ENCODE data around the gene ITK. TPM values are rescaled to one million over a fixed set of nuclear protein-coding genes. Genes with fewer than 3 reads are reported as not detected.

ITK gene
- total RNA-seq, 1 donor from 2014 or later = not detected

DNA sequence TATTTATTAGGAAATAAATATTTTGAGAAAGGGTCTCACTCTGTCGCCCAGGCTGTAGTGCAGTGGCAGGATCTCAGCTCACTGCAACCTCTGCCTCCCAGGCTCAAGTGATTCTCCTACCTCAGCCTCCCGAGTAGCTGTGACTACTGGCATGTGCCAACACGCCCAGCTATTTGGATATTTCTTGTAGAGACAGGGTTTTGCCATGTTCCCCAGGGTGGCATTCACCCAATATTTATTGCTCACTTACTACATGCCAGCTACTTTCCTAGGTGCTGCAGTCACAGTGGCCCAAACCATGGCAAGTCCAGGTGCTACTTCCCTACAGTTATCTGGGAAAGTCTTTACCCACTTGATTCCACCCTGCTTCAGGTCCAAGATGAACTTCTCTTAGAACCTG is 29.6 kb upstream of the ITK start:
- Mint-ChIP-seq H3K36me3 (no peaks in the 10 kb centered on the region), H3K27ac (no peak overlapping the region), H3K27me3 (ENCODE audit: insufficient read depth, low read depth) (peaks cover 4% of the 10 kb centered on the region), H3K4me1 (no peaks in the 10 kb centered on the region), H3K9me3 (no peaks in the 10 kb centered on the region), H3K4me3 (no peak overlapping the region)
- Histone ChIP-seq H4K20me1 (ENCODE audit: low read depth) (no peaks in the 10 kb centered on the region), H3K9ac (no peak overlapping the region), H3K27ac (no peak overlapping the region), H3K9me3 (ENCODE audit: low read depth) (no peaks in the 10 kb centered on the region), H3K4me3 (no peak overlapping the region), H3F3A (ENCODE audit: low read depth) (no peaks in the 10 kb centered on the region), H3K4me2 (no peak overlapping the region), H3K4me1 (no peaks in the 10 kb centered on the region), H2AFZ (replicated peaks) (no peak overlapping the region), H3K79me2 (ENCODE audit: low read depth) (no peaks in the 10 kb centered on the region), H3K36me3 (no peaks in the 10 kb centered on the region), H3K27me3 (no peaks in the 10 kb centered on the region)
- DNase-seq (ENCODE audit: low spot score) = no peak
- TF ChIP-seq EZH2 (IDR thresholded peaks at IDR 0.05) (no peak), EZH2phosphoT487 (IDR thresholded peaks at IDR 0.05) (no peak)
- TF ChIP-seq, protein P1, sequence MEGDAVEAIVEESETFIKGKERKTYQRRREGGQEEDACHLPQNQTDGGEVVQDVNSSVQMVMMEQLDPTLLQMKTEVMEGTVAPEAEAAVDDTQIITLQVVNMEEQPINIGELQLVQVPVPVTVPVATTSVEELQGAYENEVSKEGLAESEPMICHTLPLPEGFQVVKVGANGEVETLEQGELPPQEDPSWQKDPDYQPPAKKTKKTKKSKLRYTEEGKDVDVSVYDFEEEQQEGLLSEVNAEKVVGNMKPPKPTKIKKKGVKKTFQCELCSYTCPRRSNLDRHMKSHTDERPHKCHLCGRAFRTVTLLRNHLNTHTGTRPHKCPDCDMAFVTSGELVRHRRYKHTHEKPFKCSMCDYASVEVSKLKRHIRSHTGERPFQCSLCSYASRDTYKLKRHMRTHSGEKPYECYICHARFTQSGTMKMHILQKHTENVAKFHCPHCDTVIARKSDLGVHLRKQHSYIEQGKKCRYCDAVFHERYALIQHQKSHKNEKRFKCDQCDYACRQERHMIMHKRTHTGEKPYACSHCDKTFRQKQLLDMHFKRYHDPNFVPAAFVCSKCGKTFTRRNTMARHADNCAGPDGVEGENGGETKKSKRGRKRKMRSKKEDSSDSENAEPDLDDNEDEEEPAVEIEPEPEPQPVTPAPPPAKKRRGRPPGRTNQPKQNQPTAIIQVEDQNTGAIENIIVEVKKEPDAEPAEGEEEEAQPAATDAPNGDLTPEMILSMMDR (IDR thresholded peaks at IDR 0.05) = no peak

DNA sequence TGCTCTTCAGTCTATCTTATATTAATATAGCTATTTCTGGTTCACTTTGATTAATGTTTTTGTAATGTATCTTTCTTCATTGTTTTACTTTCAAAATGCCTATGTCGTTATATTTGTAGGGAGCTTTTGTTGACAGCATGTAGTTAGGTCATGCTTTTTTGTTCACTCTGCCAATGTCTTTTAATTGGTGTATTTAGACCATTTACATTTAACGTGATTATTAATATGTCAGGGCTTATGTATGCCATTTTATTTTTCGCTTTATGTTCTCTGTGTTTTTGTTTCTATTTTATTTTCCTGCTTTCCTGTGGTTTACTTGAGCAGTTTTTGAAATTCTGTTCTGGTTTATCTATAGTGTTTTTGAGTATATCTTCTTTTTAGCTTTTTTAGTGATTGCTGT is 25.3 kb upstream of the ITK start:
- H3K27me3 Mint-ChIP-seq (ENCODE audit: insufficient read depth, low read depth) = no peaks in the 10 kb centered on the region
- Histone ChIP-seq H4K20me1 (ENCODE audit: low read depth) (no peaks in the 10 kb centered on the region), H3F3A (ENCODE audit: low read depth) (no peaks in the 10 kb centered on the region), H3K79me2 (ENCODE audit: low read depth) (no peaks in the 10 kb centered on the region), H3K9ac (no peak overlapping the region), H3K4me1 (no peaks in the 10 kb centered on the region), H3K4me3 (no peak overlapping the region), H3K27ac (no peak overlapping the region), H3K4me2 (no peak overlapping the region), H2AFZ (replicated peaks) (no peak overlapping the region), H3K36me3 (no peaks in the 10 kb centered on the region), H3K27me3 (no peaks in the 10 kb centered on the region), H3K9me3 (ENCODE audit: low read depth) (no peaks in the 10 kb centered on the region)
- no peak for DNase-seq (ENCODE audit: low spot score)
- H3K36me3 Mint-ChIP-seq = no peaks in the 10 kb centered on the region
- no peaks in the 10 kb centered on the region for H3K4me1 Mint-ChIP-seq
- no peak overlapping the region for H3K27ac Mint-ChIP-seq
- no peak overlapping the region for H3K4me3 Mint-ChIP-seq
- TF ChIP-seq, protein P1 (IDR thresholded peaks at IDR 0.05) = no peak
- TF ChIP-seq EZH2phosphoT487 (IDR thresholded peaks at IDR 0.05) (no peak), EZH2 (IDR thresholded peaks at IDR 0.05) (no peak)
- no peaks in the 10 kb centered on the region for H3K9me3 Mint-ChIP-seq

DNA sequence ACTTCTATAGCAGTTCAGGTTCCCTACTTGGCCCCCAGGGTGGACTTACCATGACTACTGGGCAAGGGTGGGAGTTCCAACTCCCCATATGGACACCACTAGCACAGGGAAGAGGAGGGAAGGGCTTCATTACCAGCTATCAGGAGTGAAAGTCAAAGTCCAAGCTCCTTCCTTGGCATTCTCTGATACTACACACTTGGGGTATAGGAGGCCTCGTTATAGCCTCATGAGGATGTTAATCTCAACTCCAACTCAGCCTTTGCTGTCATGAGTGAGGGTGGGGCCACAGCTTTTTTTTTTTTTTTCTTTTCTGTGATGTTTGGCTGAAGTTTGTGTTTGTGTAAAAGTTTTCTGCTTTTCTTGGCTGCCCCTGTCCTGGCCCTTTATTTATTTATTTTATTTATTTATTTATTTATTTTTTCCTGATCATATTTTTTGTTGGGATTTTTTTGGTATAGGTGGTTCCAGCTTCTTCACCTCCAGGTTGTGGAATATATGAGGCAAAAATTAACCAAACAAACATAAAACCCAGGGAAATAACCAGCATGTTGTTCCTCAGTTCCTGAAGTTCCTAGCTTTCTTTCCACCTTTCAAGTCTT is 23.2 kb upstream of the ITK start:
- Mint-ChIP-seq H3K27me3 (ENCODE audit: insufficient read depth, low read depth) (peaks cover 1% of the 10 kb centered on the region), H3K27ac (no peak overlapping the region), H3K36me3 (no peaks in the 10 kb centered on the region), H3K9me3 (no peaks in the 10 kb centered on the region), H3K4me1 (no peaks in the 10 kb centered on the region), H3K4me3 (no peak overlapping the region)
- Histone ChIP-seq H3K27me3 (no peaks in the 10 kb centered on the region), H3K4me3 (no peak overlapping the region), H3K79me2 (ENCODE audit: low read depth) (no peaks in the 10 kb centered on the region), H3K4me2 (no peak overlapping the region), H3K9me3 (ENCODE audit: low read depth) (no peaks in the 10 kb centered on the region), H3K9ac (no peak overlapping the region), H3K27ac (no peak overlapping the region), H3K36me3 (no peaks in the 10 kb centered on the region), H4K20me1 (ENCODE audit: low read depth) (no peaks in the 10 kb centered on the region), H3F3A (ENCODE audit: low read depth) (no peaks in the 10 kb centered on the region), H2AFZ (replicated peaks) (no peak overlapping the region), H3K4me1 (no peaks in the 10 kb centered on the region)
- TF ChIP-seq EZH2phosphoT487 (IDR thresholded peaks at IDR 0.05) = no peak
- TF ChIP-seq EZH2 (IDR thresholded peaks at IDR 0.05) = no peak
- TF ChIP-seq, protein P1 (IDR thresholded peaks at IDR 0.05) = no peak
- no peak for DNase-seq (ENCODE audit: low spot score)
